Osteoblast (primary cell): Measurements from ENCODE around the gene MXI1. TPM values are rescaled to one million over a fixed set of nuclear protein-coding genes. Genes with fewer than 3 reads are reported as not detected.

Source experiments
- DNase-seq: peaks from one replicate; pipeline ENCODE4 v3.0.0; 2011; ENCODE audit warnings: low spot score, mixed read lengths; ENCODE audit not compliant: insufficient read length; ENCODE audit errors: missing footprints
- H2AFZ ChIP-seq: 2 replicates; pipeline ENCODE4 v1.6.0; 2011; ENCODE audit warnings: mild to moderate bottlenecking, low read length
- H3K27ac ChIP-seq: 2 replicates; pipeline ENCODE4 v1.5.1; 2011; ENCODE audit warnings: mild to moderate bottlenecking, low read depth, low read length, moderate library complexity
- H3K27me3 ChIP-seq: 2 replicates; pipeline ENCODE4 v1.6.0; 2012; ENCODE audit warnings: mild to moderate bottlenecking, control low read depth, inconsistent platforms, low read length, moderate library complexity; ENCODE audit not compliant: insufficient read depth
- H3K36me3 ChIP-seq: 2 replicates; pipeline ENCODE4 v1.5.1; 2011; ENCODE audit warnings: mild to moderate bottlenecking, low read length, control low read depth, moderate library complexity; ENCODE audit not compliant: insufficient read depth
- H3K4me1 ChIP-seq: 2 replicates; pipeline ENCODE4 v1.5.1; 2011; ENCODE audit warnings: mild to moderate bottlenecking, low read length, control low read depth, moderate library complexity; ENCODE audit not compliant: insufficient read depth
- H3K4me2 ChIP-seq: 2 replicates; pipeline ENCODE4 v1.6.0; 2011; ENCODE audit warnings: mild to moderate bottlenecking, low read length; ENCODE audit not compliant: insufficient read depth
- H3K4me3 ChIP-seq: fragments of 200-600 bp; sonication (generic); 3 replicates; pipeline ENCODE4 v1.5.1; 2012; ENCODE audit warnings: mild to moderate bottlenecking, low read length, inconsistent platforms; ENCODE audit not compliant: insufficient read depth
- H3K79me2 ChIP-seq: 2 replicates; pipeline ENCODE4 v1.6.0; 2012; ENCODE audit warnings: mild to moderate bottlenecking, low read length, control low read depth, inconsistent platforms; ENCODE audit not compliant: insufficient read depth
- H3K9me3 ChIP-seq: 2 replicates; pipeline ENCODE4 v1.5.1; 2011; ENCODE audit warnings: low read depth, low read length, control low read depth
- H4K20me1 ChIP-seq: 2 replicates; pipeline ENCODE4 v1.6.0; 2012; ENCODE audit warnings: mild to moderate bottlenecking, low read length, control low read depth; ENCODE audit not compliant: insufficient read depth
- CTCF ChIP-seq: IDR thresholded peaks from 2 replicates; pipeline ENCODE4 v1.5.1; 2011; ENCODE audit warnings: mild to moderate bottlenecking, low read depth, low read length, moderate library complexity; ENCODE audit errors: extremely low read depth
- total RNA-seq: library from RNA; depleted of rRNA; stranded (reverse); fragments of >200 nt; gene quantifications from 2 replicates; pipeline ENCODE4 v1.2.3, GENCODE V29; 2012

The MXI1 gene
- total RNA-seq, 1 donor, result 41.6 TPM

- H4K20me1 ChIP-seq, result no peaks in the 10 kb centered on the region
- H3K27ac ChIP-seq, result no peak overlapping the region
- TF ChIP-seq CTCF, result no peak
- H3K4me2 ChIP-seq, result no peak overlapping the region
- H3K9me3 ChIP-seq, result no peaks in the 10 kb centered on the region
- no peak overlapping the region for H2AFZ ChIP-seq
- H3K36me3 ChIP-seq, result no peaks in the 10 kb centered on the region
- H3K4me1 ChIP-seq, result peaks cover 12% of the 10 kb centered on the region
- H3K4me3 ChIP-seq, result no peak overlapping the region
- no peak for DNase-seq
- H3K79me2 ChIP-seq, result no peaks in the 10 kb centered on the region
- H3K27me3 ChIP-seq, result peaks cover 2% of the 10 kb centered on the region
Measured at GRCh38 chr10:110219884-110220283, 12.5 kb downstream of the MXI1 start.

- Histone ChIP-seq H3K4me2 (no peak overlapping the region), H3K4me1 (peaks cover 16% of the 10 kb centered on the region), H3K9me3 (no peaks in the 10 kb centered on the region), H3K79me2 (no peaks in the 10 kb centered on the region), H3K36me3 (no peaks in the 10 kb centered on the region), H4K20me1 (no peaks in the 10 kb centered on the region), H2AFZ (no peak overlapping the region), H3K27me3 (peaks cover under 1% of the 10 kb centered on the region), H3K4me3 (no peak overlapping the region), H3K27ac (no peak overlapping the region)
- no peak for DNase-seq
- TF ChIP-seq CTCF, result no peak
Measured at GRCh38 chr10:110220398-110220797, 13.0 kb downstream of the MXI1 start.

GRCh38 chr10:110221044-110221720 is 13.8 kb downstream of the MXI1 start:
- Histone ChIP-seq H3K4me1 (peaks cover 16% of the 10 kb centered on the region), H4K20me1 (no peaks in the 10 kb centered on the region), H2AFZ (peak overlapping the region; percentile 85), H3K4me3 (peak overlapping the region; percentile 68), H3K27ac (peak overlapping the region; percentile 42), H3K79me2 (no peaks in the 10 kb centered on the region), H3K36me3 (no peaks in the 10 kb centered on the region), H3K27me3 (no peaks in the 10 kb centered on the region), H3K4me2 (peak overlapping the region; percentile 73), H3K9me3 (no peaks in the 10 kb centered on the region)
- peak; percentile 50 for DNase-seq
- no peak for TF ChIP-seq CTCF

- Histone ChIP-seq H3K79me2 (no peaks in the 10 kb centered on the region), H3K4me1 (peaks cover 16% of the 10 kb centered on the region), H2AFZ (peak overlapping the region; percentile 85), H4K20me1 (no peaks in the 10 kb centered on the region), H3K27ac (peak overlapping the region; percentile 42), H3K4me3 (peak overlapping the region; percentile 68), H3K36me3 (no peaks in the 10 kb centered on the region), H3K27me3 (no peaks in the 10 kb centered on the region), H3K9me3 (no peaks in the 10 kb centered on the region), H3K4me2 (peak overlapping the region; percentile 73)
- peak; percentile 97 for DNase-seq
- TF ChIP-seq CTCF, result peak; percentile 16
Measured at GRCh38 chr10:110221721-110222261, 14.4 kb downstream of the MXI1 start.
